Measurements from ENCODE around the gene MYBPH.

Gene MYBPH

DNA sequence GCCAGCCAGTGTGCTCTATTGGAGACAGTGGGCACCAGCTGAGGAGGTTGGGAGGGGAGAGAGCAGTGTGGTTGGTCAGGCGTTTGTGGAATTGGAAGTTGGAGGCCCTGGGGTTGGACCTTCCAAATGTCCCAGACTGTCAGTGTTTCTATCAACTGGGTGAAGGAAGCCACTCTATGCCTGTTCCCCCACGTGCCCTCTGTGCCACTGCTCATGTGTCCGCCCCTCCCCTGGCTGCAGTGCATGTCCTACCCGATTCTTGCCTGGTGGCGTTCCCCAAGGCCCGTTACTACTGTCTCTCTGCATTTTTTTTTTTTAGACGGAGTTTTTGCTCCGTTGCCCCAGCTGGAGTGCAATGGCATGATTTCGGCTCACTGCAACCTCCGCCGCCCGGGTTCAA lies 27.0 kb downstream of the MYBPH start:
- no peak for DNase-seq (ENCODE audit: low read depth)

DNA sequence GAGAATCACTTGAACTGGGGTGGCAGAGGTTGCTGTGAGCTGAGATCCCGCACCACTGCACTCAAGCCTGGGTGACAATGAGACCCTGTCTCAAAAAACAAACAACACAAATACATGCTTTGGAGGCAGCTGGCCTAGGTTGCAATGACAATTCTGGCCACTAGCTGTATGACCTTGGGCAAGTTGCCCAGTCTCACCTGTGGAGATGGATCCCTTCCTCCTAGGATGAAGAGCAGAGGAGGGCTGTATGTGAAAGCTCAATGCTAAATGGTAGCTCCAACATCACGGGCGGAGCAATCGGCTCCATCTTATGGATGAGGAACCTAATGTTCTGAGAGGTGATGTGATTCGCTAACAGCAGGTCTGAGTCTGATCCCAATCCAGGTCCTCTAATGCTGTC lies 27.5 kb downstream of the MYBPH start:
- no peak for DNase-seq (ENCODE audit: low read depth)

DNA sequence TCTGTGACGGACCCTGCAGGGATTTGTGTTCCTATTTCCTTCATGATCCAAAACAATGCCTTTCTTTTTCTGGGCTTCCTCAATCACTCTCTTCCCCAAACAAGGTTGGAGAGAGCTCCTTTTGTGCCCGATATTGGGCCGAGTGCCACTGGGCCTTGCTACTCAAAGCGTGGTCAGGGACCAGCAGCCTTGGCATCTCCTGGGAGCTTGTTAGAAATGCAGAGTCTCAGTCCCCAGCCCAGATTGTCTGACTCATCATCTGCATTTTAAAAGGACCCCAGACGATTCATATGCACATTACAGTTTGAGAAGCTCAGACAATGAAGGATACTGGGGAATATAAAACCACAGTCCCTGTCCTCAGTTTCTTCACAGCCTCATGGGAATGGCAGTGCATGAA lies 28.2 kb downstream of the MYBPH start:
- no peak for DNase-seq (ENCODE audit: low read depth)

DNA sequence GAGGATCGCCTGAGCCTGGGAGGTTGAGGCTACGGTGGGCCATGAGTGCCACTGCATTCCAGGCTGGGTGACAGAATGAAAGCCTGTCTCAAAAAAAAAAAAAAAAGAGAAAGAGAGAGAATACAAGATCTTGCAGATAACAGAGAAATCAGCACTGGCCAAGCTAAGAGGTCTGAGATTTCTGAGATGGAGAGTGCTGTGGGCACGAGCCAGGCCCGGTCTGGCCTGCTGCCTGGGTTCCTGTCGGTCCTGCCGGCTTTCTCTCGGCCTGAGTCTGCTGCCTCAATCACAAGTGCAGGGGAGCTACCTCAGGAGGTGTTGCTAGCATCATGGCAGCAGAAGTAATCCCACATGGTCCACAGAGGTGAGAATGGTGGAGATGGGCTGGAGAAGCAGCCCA lies 29.1 kb downstream of the MYBPH start:
- DNase-seq (ENCODE audit: low read depth), result no peak

DNA sequence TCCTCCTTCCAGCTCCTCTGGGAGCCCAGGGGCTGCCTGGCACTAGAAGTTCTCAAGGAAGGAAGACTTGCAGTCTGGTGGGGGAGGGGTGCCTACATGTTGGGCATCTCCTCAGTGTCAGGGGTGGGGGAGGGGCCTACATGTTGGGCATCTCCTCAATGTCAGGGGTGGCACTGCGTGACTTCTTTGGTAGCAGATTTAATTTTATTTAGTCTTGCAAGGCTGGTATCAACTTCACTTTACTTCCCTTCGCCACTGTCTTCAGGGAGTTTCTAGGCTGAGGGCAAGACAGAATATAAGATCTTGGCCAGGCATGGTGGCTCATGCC lies 29.6 kb downstream of the MYBPH start:
- no peak for DNase-seq (ENCODE audit: low read depth)

DNA sequence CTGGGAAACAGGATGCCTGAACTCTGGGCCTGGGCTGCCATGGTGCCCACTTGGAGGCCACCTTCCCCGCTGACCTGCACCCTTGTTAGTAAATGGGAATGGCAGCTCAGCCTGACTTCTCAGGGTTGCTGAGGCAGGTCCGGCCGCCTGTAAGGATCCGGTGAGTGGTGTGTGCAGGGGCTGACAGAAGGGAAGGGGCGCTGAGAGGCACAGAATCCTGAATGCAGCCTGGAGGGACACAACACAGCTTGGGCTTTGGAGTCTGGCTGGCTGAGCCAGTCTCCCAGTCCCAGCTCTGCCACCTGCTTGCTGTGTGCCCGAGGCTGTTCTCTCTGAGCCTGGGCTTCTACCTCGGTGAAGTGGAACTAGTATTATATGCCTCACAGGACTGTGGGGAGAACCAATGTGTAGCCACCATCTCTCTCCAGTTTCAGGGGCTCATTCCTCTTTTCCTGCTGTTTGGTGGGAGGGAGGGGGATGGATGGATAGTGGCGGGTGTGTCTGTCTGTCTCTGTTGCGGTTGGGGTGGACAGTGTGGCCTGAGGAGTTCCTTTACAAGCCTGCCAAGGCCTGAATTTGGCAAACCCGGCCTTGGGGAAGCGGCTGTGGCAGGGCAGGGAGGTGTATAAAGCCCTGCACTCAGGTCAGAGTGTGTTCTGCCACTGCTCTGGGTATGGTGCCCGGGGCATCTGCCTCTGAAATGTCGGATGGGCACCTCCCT lies 30.1 kb downstream of the MYBPH start:
- no peak for DNase-seq (ENCODE audit: low read depth)

DNA sequence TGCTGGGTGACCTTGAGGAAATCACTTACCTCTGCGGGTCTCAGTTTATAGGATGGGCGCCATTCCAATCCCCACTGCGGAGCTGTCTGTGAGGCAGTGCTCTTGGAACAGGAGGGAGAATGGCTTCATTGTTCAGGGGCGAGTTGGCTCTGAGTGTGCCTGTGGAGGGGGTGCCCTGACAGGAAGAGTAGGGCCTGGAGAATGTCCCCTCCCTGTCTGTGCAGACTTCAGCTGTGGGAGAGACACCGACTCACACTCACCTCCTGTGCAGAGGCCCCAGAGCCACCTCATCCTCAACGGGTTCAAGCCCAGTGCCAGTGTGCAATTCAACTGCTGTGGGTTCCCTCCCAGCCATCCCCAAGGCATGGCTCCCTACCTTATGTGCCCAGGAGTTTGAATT lies 31.0 kb downstream of the MYBPH start:
- DNase-seq (ENCODE audit: low read depth), result no peak

DNA sequence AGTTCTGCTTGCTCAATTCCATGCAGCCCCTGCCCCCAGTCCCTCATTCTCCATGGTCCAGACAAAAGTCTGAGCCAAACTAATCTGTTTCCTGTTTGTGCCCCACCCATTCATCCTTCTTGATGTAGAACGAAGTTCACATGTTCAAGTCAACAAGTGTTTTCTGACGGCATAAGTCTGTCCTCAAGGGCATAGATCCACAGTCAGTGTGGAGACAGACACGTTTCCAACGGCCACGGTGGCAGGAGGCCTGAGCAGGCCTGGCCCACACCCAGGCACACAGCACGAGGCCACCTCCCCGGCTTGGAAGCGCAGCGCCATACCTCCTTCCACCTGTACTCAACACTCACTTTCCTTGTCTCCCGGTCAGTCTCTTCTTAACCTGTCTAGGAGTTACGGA lies 32.0 kb downstream of the MYBPH start:
- DNase-seq (ENCODE audit: low read depth), result no peak

DNA sequence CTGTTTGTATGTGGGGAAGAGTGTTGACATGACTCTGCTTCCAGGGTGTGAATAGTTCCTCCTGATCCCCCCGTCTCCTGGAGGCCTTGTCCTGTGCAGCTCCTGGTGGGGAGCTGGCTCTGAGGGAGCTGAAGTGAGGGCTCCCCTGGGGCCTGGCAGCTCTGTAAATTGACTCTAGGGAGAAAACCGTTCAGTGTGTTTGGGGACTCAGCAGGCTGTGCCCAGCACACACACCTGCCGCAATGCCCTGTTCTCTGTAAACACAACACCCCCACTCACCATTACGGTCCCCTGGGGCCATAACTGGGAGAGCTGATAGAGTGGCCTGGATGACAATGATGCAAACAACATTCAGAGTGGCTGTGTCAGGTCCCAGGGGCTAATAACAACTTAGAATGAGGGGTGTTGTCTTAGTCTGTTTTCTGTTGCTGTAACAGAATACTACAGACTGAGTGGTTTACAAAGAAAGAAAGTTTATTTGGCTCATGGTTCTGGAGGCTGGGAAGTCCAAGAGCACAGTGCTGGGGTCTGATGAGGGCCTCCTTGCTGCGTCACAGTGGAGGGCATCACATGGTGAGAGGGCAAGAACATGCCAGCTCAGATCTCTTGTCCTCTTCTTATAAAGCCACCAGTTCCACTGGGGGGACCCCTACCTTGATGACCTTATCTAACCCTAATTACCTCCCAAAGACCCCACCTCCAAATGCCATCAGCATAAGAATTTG lies 32.8 kb downstream of the MYBPH start:
- no peak for DNase-seq (ENCODE audit: low read depth)

DNA sequence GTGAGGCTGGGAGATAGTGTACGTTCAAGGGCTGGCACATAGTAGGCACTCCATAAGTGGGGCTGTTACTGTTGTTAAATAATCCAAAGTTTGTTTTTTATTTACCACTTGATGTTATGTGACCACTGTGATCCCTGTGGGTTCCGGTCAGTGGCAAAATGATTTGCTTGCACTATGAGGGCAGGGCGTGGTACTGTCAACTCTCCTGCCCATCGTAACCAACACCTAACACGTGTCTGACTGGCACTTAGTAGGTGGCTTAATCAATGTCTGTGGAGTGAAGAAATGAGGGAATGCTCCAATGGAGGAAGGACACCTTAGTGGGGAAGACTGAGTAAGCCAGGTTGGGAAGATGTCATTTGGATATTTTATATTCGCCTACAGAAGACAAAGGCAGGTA lies 33.5 kb downstream of the MYBPH start:
- DNase-seq (ENCODE audit: low read depth), result no peak

DNA sequence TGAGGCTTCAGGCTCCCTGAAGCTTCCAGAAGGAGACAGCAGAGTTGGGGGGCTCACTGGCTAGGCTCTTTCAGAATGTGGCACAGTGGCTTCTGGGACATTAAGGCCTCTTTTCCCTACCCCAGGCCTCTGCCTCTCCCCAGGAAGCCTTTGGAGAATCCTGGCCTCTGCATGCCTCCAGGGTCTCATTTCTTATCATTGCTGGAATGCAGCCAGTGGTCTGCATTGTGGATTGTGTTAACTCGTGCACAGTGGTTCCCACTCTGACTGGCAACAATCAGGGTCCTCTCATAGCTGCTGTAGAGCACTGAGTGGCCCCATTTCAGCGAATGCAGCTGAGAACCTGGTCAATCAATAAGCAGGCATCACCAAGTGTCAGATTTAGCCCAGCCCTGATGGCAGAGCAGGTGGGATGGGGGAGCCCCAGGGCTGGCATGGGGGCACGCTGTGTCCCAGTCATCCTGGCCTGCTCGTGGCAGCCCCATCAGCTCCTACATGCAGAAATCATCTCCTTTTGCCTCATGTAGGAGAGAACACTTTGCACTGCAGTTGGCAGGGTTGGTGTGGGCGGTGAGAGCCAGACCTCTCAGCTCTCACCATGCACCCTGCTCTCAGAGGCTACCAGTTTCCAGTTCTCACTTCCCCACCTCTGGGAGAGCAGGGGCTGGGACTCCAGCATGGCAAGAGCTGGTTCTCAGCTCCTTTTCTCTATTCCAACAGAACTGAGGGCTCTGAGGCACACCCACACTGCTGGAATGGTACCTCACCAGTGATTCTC lies 34.7 kb downstream of the MYBPH start:
- DNase-seq (ENCODE audit: low read depth), result no peak

DNA sequence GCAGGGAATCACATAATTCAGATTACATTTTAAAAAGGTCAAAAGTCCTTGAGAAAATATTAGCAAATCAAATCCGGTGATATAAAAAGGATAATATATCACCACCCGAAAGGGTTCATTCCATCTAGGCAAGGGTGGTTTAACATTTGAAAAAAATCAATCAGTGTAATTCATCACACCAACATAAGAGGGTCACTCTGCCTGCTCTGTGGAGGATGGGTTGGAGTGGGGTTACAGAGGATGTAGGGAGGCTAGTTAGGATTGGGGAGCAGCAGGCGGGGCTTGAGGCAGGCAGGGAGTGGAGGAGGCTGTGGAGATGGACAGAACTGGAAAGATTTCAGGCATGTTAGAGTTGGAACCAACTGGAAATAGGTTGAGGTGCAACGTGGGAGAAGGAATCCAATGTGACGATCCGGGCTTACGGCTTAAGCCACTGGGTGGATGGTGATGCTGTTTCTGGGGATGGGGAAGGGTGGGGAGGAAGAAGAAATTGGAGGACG lies 35.6 kb downstream of the MYBPH start:
- no peak for DNase-seq (ENCODE audit: low read depth)

DNA sequence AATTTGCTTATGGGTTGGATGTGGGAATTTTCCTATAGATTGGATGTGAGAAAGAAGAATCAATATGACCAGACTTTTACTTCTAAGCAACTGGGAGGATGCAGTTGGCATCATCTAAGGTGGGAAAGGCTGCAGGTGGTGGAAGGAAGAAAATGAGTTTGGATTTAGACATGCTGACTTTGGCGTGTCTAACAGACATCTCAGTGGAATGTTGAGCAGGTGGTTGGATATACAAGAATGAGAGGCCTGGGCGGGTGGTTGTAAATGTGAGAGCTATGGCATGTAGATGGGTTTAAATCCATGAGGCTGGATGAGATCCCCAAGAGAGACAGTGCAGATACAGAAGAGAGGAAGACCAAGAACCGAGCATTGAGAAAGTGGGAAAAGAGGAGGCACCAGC lies 37.6 kb downstream of the MYBPH start:
- no peak for DNase-seq (ENCODE audit: low read depth)

DNA sequence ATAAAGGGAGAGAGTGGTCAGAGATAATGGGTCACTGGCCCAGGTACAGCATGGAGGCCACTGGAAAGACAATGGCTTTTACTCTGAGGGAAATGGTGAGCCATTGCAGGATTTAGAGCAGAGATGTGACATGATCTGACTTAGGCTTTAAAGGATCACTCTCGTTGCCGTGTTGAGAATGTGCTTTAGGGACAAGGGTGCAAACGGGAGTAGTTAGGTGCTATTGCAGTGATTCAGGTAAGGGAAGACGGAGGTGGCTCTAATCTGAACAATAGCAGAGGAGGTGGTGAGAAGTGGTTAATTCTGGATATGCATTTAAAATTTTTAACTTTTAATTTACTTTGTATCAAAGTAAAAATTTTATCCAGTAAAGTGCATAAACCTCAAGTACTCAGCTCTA lies 38.3 kb downstream of the MYBPH start:
- DNase-seq (ENCODE audit: low read depth), result no peak

DNA sequence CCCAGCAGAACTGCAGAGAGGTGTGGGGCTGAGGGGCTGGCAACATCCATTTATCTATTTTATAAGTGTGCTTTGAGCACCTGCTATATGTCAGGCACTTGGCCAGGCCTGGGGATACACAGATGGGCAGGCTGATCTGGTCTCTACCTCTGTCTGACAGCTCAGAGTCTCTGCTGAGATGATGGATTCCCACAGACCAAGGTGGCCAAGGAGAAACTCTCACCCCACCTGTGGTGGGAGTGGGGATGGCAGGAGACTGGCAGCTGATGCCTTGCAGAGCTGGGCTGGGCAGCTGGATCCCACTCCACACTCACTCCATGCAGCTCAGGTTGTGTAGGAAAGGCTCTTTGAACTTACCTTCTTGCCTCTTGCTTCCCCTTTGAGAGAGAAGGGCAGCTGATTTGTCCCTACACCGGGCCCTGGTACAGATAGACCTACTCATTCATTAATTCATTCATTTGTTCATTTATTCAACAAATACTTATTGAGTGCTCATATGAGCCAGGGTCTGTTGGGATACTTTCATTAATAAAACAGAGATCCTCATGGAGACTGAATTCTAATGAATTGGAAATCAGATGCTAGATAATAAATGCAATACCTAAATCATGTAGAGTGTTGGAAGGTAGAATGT lies 39.1 kb downstream of the MYBPH start:
- no peak for DNase-seq (ENCODE audit: low read depth)

DNA sequence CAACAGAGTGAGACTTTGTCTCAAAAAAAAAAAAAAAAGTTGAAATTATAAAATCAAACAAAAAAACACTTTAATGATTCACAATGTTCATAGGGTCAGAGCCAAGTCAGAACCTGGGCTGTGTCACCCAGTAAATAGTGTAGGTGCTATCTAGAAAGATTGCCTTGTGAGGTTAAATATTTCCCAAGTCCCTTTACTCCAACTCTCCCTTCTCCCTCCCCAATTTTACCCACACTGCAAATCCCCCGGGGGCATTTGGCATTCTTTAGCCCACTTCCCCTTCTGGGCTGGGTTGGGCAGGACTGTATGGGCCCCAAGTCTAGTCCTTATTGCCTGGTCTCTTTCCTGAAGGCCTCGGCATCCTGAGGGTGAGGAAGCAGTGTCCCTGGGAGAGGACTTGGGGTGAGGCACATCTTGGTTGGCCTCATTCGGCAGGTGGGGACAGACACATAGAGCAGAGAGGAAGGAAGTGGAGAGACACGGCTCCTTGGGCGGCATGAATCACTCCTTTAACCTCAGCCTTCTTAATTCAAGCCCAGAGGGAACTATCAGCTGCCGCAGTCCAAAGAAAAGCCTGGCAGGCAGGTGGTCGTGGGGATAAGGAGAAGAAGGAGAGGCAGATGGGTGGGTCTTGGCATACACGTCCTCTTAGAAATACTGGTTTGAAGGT lies 39.9 kb downstream of the MYBPH start:
- no peak for DNase-seq (ENCODE audit: low read depth)

DNA sequence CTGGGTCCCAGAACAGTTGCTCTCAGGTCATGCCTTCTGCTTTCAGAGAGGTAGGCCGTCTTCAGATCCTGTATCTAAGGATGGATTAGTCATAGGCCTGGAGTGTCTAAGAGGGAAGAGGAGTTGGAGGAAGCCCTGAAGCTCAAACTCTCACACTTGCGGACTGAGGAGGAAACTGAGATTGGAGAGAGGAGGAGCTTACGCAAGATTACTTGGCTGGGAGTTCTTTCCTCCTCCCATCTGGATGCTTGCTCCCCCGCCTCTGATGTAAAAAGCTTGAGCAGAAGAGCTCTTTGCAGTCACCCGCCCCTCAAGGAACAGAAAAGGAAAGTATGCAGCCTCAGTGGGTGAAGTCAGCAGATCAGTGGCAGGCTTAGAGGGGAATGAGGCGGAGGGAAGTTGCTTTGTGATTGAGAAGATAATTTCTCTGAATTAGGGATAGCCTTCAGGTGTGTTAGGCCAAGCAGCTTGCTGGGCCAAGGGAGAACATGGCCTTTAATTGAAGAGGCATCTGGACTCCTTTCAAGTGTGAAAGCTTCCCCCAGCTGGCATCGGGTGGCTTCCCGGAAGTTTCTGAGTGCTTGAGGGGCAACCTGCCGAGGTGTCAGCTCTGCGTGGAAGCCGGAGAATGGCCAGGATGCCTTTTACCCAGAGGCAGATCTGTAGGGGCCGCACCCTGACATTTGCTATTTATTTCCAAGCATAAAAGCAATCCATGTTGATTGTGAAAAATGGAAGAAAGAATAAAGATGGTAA lies 41.5 kb downstream of the MYBPH start:
- DNase-seq (ENCODE audit: low read depth), result no peak

DNA sequence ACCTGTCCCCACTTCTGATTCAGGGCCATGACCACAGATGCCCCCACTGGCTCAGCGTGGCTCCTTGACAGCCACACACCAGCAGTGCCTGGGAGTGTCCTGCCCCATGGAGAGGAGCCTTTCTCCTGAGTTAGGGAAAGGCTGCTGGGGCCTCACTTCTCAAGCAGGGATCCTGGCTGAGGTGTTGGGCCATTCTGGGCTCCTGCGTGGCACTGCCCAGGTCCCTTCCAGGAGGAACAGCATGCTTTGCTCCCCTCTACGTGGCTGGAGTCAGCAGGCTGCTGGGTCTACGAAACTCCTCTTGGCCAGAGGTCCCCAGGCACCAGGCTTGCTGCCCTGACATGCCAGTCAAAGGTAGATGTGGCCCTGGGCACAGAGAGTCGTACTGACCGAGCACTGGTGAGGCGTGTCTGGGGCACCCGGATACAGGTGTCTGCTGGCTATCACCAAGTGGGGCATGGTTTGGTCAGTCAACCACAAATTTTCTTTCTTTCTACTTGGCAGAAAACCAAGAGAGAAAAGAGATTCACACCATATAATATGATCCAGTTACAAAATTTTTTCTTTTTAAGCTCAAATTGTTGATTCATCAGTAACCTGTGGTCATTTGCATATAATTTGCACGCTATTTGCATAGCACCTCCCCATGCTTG lies 44.0 kb downstream of the MYBPH start:
- DNase-seq (ENCODE audit: low read depth), result no peak

DNA sequence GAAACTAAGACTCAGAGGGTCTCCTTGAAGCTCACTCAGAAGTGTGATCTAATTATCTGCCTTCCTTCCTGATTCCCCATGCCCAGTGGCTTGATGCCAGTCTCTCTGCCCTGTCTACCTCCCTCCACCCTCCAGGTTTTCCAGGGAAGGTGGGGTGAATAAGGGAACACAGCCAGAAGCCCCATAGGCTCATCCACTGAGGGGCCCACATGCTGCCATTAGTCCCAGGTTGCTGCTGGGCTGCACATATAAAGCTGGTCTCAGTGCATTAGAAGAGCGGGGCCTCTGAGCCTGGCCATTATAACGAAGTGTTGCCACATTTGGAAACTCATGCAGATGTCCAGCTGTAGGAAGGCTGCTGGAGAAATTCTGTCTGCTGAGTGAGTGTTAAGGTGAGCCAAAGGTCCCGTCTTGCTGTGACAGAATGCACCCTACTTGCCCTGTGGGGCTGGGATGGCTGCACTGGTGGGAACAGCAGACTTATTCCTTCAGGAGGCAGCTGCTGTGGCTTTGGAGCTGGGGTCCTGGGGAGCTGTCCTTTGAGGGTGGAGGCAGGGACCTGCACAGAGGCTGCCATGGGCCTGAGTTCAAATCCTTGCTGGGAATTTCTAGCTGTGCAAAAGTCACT lies 45.2 kb downstream of the MYBPH start:
- DNase-seq (ENCODE audit: low read depth), result no peak

DNA sequence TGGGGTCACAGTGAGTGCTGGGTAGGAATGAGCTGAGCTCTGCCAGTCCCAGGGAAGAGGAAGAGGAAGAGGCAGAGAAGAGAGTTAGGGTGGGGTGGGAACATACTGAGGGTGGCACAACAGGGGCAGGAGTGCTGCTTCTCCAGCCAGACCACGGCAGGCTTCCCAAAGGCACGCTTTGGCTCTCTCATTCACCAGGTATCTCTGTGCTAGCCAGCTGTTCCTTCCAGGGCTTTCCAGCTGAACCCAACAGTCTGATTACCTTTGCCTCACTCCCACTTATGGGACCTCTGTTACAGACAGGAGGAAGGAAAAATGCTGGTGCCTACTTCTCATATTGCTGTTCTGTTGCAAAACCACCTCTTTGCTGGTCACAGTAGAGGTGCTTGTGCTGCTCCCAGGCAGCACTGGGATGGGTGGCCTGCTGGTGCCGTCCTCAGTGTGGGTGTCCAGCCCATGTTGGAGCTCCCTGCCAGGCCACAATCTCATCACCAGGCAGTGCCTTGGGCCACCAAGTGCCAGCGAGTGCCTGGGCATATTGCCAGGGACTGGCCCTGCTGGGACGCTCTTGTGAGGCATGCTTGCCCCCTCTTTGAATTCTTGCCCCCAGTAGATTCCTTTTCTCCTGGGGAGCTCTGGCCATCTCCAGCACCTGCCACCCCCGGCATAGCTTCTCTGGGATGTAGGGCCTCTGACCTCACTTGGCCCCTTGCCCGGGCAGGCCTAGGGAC lies 46.0 kb downstream of the MYBPH start:
- no peak for DNase-seq (ENCODE audit: low read depth)
